HL-60 (cell line): ENCODE results near the gene AP1M2.

ENCODE experiments used
- TF ChIP-seq, protein P1 (sequence below): IDR thresholded peaks from one replicate; pipeline ENCODE4 v1.5.1; 2011; ENCODE audit warnings: low read length, control low read depth, inconsistent platforms; ENCODE audit not compliant: insufficient read depth
- TF ChIP-seq, protein P2 (sequence below): IDR thresholded peaks from 2 replicates; pipeline ENCODE4 v1.6.1; 2012; ENCODE audit warnings: low read depth; ENCODE audit not compliant: insufficient replicate concordance

GRCh38 chr19:10604460-10604980 lies 17.4 kb upstream of the AP1M2 start:
- TF ChIP-seq, protein P1, sequence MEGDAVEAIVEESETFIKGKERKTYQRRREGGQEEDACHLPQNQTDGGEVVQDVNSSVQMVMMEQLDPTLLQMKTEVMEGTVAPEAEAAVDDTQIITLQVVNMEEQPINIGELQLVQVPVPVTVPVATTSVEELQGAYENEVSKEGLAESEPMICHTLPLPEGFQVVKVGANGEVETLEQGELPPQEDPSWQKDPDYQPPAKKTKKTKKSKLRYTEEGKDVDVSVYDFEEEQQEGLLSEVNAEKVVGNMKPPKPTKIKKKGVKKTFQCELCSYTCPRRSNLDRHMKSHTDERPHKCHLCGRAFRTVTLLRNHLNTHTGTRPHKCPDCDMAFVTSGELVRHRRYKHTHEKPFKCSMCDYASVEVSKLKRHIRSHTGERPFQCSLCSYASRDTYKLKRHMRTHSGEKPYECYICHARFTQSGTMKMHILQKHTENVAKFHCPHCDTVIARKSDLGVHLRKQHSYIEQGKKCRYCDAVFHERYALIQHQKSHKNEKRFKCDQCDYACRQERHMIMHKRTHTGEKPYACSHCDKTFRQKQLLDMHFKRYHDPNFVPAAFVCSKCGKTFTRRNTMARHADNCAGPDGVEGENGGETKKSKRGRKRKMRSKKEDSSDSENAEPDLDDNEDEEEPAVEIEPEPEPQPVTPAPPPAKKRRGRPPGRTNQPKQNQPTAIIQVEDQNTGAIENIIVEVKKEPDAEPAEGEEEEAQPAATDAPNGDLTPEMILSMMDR = no peak
- TF ChIP-seq, protein P2, sequence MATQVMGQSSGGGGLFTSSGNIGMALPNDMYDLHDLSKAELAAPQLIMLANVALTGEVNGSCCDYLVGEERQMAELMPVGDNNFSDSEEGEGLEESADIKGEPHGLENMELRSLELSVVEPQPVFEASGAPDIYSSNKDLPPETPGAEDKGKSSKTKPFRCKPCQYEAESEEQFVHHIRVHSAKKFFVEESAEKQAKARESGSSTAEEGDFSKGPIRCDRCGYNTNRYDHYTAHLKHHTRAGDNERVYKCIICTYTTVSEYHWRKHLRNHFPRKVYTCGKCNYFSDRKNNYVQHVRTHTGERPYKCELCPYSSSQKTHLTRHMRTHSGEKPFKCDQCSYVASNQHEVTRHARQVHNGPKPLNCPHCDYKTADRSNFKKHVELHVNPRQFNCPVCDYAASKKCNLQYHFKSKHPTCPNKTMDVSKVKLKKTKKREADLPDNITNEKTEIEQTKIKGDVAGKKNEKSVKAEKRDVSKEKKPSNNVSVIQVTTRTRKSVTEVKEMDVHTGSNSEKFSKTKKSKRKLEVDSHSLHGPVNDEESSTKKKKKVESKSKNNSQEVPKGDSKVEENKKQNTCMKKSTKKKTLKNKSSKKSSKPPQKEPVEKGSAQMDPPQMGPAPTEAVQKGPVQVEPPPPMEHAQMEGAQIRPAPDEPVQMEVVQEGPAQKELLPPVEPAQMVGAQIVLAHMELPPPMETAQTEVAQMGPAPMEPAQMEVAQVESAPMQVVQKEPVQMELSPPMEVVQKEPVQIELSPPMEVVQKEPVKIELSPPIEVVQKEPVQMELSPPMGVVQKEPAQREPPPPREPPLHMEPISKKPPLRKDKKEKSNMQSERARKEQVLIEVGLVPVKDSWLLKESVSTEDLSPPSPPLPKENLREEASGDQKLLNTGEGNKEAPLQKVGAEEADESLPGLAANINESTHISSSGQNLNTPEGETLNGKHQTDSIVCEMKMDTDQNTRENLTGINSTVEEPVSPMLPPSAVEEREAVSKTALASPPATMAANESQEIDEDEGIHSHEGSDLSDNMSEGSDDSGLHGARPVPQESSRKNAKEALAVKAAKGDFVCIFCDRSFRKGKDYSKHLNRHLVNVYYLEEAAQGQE = no peak
